Fibroblast of skin of scalp (primary cell): ENCODE data around the gene MT1HL1.
"Not testable (repeated sequence)": the region's sequence is repeated elsewhere in the genome, so short reads cannot be mapped to it uniquely, and the experiment has no call there.

Experiments used
- DNase-seq: peaks from one replicate; pipeline ENCODE4 v3.0.0-alpha.2; 2013

Gene MT1HL1

GRCh38 chr1:237016626-237017025 lies 12.4 kb upstream of the MT1HL1 start:
- DNase-seq: no peak

DNA sequence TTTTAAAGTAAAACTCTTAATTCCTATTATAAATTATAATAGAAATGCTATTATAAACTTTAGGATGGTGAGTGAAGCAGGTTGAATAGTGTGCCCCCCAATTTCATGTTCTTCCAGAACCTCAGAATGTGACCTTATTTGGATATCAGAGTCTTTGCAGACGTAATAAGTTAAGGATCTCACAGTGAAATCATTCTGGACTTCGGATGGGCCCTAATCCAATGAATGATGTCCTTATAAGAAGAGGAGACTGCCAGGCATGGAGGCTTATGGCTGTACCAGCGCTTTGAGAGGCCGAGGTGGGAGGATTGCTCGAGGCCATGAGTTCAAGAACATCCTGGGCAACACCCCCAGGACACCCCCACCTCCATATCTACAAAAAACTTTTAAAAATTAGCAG lies 9.4 kb upstream of the MT1HL1 start:
- DNase-seq: no peak

- DNase-seq: peak; percentile 2
Observed at GRCh38 chr1:237012788-237013383, 8.6 kb upstream of the MT1HL1 start.

GRCh38 chr1:237012361-237012760 lies 8.1 kb upstream of the MT1HL1 start:
- no peak for DNase-seq

GRCh38 chr1:237011432-237011831 lies 7.2 kb upstream of the MT1HL1 start:
- DNase-seq: no peak

DNA sequence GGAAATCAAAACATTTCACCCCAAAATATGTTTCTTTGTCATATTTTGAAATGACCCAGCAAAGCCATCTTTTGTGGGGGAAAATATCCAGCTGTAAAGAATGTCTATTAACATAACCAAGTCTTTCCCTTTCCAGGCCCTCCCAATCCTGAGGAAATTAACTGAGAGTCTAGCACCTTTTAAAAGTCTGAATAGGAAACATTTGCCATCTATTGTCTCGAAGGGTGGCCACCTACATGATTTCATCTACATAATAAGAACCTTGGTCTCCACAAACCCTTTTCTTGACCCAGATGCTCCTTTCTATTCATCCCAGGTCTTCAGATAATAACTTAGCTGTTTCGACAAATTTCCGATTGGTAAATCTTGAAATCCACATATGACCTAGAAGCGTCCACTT lies 5.4 kb upstream of the MT1HL1 start:
- DNase-seq: no peak

- no peak for DNase-seq
Observed at GRCh38 chr1:237007147-237007881, 3.1 kb upstream of the MT1HL1 start.

- no peak for DNase-seq
Observed at GRCh38 chr1:237005674-237006073, 1.4 kb upstream of the MT1HL1 start.

DNA sequence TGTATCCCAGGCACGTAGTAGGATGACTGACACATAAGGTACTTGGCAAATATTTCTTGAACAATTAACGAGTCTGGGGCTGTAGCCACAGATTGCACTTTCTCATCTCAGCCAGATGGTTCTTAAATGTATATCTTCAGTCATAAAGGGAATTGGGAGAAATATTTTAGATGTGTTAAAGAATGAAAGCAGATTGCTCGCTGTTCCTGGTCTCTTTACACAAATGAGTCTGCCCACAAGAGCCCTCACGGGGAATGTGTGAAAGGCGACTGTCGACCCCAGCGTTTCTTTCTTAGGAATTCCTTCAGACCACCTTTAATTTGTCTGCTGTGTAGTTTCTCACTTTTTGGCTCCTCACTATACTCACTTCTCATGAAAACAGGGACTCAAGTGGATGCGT lies 725 bp downstream of the MT1HL1 start:
- DNase-seq: no peak

GRCh38 chr1:237000191-237000590 lies 4.0 kb downstream of the MT1HL1 start:
- DNase-seq: no peak

DNA sequence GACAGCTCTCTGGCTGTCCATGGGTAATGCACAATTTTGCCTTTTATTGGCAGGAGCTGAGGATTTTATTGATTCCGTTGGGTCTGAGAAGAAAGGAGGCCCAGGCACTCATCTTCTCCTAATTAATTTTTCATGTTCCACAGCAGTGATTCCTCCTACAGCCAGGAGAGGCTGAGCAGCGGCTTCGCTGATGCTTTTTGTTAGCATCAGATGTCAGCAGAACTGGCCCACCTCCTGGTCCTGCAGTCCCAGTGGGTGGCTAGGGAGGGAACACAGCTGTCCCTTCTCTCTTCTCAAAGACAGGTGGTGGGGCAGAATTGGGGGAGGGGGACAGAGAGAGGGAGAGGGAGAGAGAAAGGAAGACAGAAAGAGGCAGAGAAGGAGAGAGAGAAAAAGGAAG lies 5.7 kb downstream of the MT1HL1 start:
- no peak for DNase-seq

GRCh38 chr1:236997882-236998281 lies 6.4 kb downstream of the MT1HL1 start:
- no peak for DNase-seq

GRCh38 chr1:236997361-236997760 lies 6.9 kb downstream of the MT1HL1 start:
- no peak for DNase-seq

DNA sequence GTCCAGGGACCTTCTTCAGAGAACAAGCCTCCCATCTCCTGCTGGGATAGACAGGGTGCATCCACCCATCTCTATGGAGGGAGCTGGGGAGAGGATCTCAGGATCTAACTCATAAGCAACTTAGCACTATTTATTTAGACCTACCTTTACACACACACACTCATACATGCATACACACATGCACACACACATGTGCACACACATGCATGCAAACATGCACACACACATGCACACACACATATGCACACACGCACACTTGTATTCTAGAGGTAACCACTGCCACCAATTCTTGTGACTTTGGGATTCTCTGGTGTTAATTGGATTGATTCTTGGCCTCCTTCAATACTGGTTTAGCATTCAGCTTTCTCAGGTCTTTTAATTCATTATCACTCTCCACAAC lies 9.8 kb downstream of the MT1HL1 start:
- no peak for DNase-seq

- DNase-seq: no peak
Observed at GRCh38 chr1:236992449-236992848, 11.8 kb downstream of the MT1HL1 start.

GRCh38 chr1:236990052-236990445 lies 14.2 kb downstream of the MT1HL1 start:
- no peak for DNase-seq

- no peak for DNase-seq
Observed at GRCh38 chr1:236989290-236990051, 14.8 kb downstream of the MT1HL1 start.

DNA sequence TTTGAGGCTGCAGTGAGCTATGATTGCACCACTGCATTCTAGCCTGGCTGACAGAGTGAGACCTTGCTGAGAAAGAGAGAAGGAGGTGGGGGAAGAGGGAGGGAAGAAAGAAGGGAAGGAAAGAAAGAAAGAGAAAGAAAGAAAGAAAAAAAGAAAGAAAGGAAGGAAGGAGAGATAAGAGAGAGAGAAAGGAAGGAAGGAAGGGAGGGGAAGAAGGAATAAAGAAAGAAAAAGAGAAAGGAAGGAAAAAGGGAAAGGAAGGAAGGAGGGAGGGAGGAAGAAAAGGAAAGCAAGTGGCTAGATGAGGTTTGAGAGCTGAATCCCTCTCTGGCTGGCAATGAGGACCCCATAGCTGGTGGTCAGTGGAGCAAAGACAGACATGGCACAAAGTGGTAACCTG lies 20.4 kb downstream of the MT1HL1 start:
- no peak for DNase-seq

DNA sequence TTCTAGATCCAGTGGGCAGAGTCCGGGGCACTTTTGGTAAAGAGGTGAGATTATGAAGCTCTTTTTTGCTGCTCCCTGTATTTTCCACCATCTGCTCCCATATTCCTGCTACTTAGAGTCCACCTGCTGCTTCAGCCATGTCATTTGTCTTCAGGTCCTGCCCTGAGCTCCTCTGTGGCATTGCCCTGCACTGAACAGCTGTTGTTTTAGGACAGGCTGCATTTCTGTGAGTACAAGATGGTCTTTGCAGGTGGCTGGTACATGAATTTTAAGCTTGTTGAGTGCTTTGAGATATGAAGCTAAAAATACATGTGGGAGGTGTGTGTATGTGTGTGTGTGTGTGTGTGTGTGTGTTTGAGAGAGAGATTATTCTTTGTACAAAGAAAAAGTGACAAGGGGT lies 21.9 kb downstream of the MT1HL1 start:
- DNase-seq: no peak

DNA sequence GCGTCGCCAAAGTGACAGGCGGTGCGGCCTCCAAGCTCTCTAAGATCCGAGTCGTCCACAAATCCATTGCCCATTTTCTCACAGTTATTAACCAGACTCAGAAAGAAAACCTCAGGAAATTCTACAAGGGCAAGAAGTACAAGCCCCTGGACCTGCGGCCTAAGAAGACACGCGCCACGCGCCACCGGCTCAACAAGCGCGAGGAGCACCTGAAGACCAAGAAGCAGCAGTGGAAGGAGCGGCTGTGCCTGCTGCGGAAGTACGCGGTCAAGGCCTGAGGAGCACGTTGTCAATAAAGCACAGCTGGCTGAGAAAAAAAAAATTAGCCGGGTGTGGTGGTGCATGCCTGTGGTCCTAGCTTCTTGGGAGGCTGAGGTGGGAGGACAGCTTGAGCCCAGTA lies 22.8 kb downstream of the MT1HL1 start:
- DNase-seq: not testable (repeated sequence)

- DNase-seq: no peak
Observed at GRCh38 chr1:236980673-236981072, 23.6 kb downstream of the MT1HL1 start.

- no peak for DNase-seq
Observed at GRCh38 chr1:236979149-236979900, 24.9 kb downstream of the MT1HL1 start.

- no peak for DNase-seq
Observed at GRCh38 chr1:236978740-236979139, 25.5 kb downstream of the MT1HL1 start.
